Breast epithelium (tissue), 4 donors: ENCODE results near the gene COL16A1. TPM values are rescaled to one million over a fixed set of nuclear protein-coding genes. Genes with fewer than 3 reads are reported as not detected.

Source experiments
- DNase-seq, 2 donors: peaks; one replicate each; pipeline ENCODE4 v3.0.0-alpha.2; 2019; ENCODE audit warnings: low spot score in 2 of 2
- H3K27ac ChIP-seq, 2 donors: fragments of 200-600 bp; sonication (generic) in 1 of 2; one replicate each; pipeline ENCODE4 v1.5.1; 2016 to 2019; ENCODE audit warnings: mild to moderate bottlenecking in 1 of 2
- H3K27me3 ChIP-seq, 2 donors: fragments of 200-600 bp; sonication (generic) in 1 of 2; one replicate each; pipeline versions ENCODE4 v1.5.1 to v1.6.0; 2017 to 2019; ENCODE audit warnings: control low read depth in 1 of 2, mild to moderate bottlenecking in 1 of 2
- H3K36me3 ChIP-seq: fragments of 200-600 bp; one replicate; pipeline ENCODE4 v1.5.1; 2019
- H3K4me1 ChIP-seq, 2 donors: fragments of 200-600 bp; sonication (generic); one replicate each; pipeline ENCODE4 v1.5.1; 2016 to 2019; ENCODE audit warnings: control low read depth in 1 of 2
- H3K4me3 ChIP-seq, 3 donors: fragments of 200-600 bp; sonication (generic); 1 replicate in 2 of 3; 2 replicates in 1 of 3; pipeline ENCODE4 v1.5.1; 2016 to 2019; ENCODE audit warnings: mild to moderate bottlenecking in 3 of 3, moderate library complexity in 2 of 3
- H3K9me3 ChIP-seq, 2 donors: fragments of 200-600 bp; sonication (generic) in 1 of 2; one replicate each; pipeline ENCODE4 v1.5.1; 2016 to 2019; ENCODE audit warnings: control low read depth in 1 of 2
- CTCF ChIP-seq, 3 donors: fragments of 450-650 bp; IDR thresholded peaks; one replicate each; pipeline ENCODE4 v1.5.1; 2016 to 2017; ENCODE audit warnings: antibody characterized with exemption in 3 of 3, mild to moderate bottlenecking in 3 of 3, moderate library complexity in 3 of 3
- POLR2A ChIP-seq: fragments of 450-650 bp; IDR thresholded peaks from one replicate; pipeline ENCODE4 v1.6.1; 2016; ENCODE audit warnings: antibody characterized with exemption, mild to moderate bottlenecking, moderate library complexity
- POLR2AphosphoS5 ChIP-seq, 3 donors: sonication (generic); formaldehyde crosslinking; IDR thresholded peaks; one replicate each; pipeline ENCODE4 v1.6.1; 2017; ENCODE audit warnings: antibody characterized with exemption in 3 of 3
- intact Hi-C: fragments of 100-400 bp; cut with DNase I; formaldehyde crosslinking; loops from one replicate; pipeline ENCODE4 v1.15.1; 2023; ENCODE audit warnings: low total_unique reads
- total RNA-seq, 3 donors: library from RNA; depleted of rRNA; stranded (reverse); fragments of >200 nt; gene quantifications; one replicate each; pipeline ENCODE4 v1.1.0, GENCODE V29; 2016

The COL16A1 gene
- total RNA-seq, 3 donors from 2014 or later, result 55.2 to 79.5 (median 58.7) TPM

GRCh38 chr1:31674626-31675025 is 29.2 kb downstream of the COL16A1 start:
- intact Hi-C loops, result loop anchor here (10.0 kb wide), 1 partner anchor 290 kb away; no protein-coding TSS in a partner anchor
- Histone ChIP-seq H3K4me1 (peaks cover 3 to 4% of the 10 kb centered on the region in 2 donors), H3K4me3 (no peak overlapping the region), H3K9me3 (no peaks in the 10 kb centered on the region), H3K27ac (no peak overlapping the region), H3K36me3 (no peaks in the 10 kb centered on the region), H3K27me3 (no peaks in the 10 kb centered on the region)
- no peak for DNase-seq
- TF ChIP-seq CTCF (IDR thresholded peaks at IDR 0.05), result no peak

DNA sequence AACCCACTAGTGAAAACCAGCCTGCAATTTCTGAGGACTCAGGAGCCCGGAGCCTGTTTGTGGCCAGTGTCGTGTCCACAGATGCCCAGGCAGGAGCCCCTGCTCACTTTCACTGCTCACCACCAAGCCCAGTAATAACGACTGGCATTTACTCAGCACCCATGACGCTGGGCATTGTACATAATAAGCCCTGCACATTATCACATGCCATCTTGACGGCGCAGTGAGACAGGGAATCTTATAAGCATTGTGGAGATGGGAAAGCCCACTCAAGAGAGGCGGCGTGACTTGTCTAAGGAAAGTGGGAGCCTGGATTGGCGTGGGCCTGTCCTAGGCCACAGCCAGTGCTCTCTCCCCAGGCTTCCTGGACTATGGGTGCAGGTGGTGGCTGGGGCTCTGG is 30.4 kb downstream of the COL16A1 start:
- H3K4me1 ChIP-seq, result peaks cover 7 to 9% of the 10 kb centered on the region in 2 donors
- H3K9me3 ChIP-seq, result no peaks in the 10 kb centered on the region
- no peaks in the 10 kb centered on the region for H3K27me3 ChIP-seq
- TF ChIP-seq POLR2AphosphoS5 (IDR thresholded peaks at IDR 0.05) (no peak), POLR2A (no peak), CTCF (IDR thresholded peaks at IDR 0.05) (no peak)
- DNase-seq, result no peak
- peak overlapping the region in 1 of 2 donors; percentile 43 for H3K27ac ChIP-seq
- H3K36me3 ChIP-seq, result no peaks in the 10 kb centered on the region
- intact Hi-C loops, result loop anchor here (10.0 kb wide), 1 partner anchor 291 kb away; no protein-coding TSS in a partner anchor
- H3K4me3 ChIP-seq, result no peak overlapping the region

GRCh38 chr1:31672986-31673385 is 30.8 kb downstream of the COL16A1 start:
- TF ChIP-seq POLR2A, result no peak
- TF ChIP-seq POLR2AphosphoS5 (IDR thresholded peaks at IDR 0.05), result no peak
- no peak for TF ChIP-seq CTCF (IDR thresholded peaks at IDR 0.05)
- no peaks in the 10 kb centered on the region for H3K36me3 ChIP-seq
- H3K4me3 ChIP-seq, result no peak overlapping the region
- no peaks in the 10 kb centered on the region for H3K9me3 ChIP-seq
- peak overlapping the region in 1 of 2 donors; percentile 43 for H3K27ac ChIP-seq
- H3K4me1 ChIP-seq, result peaks cover 7 to 9% of the 10 kb centered on the region in 2 donors
- intact Hi-C loops, result loop anchor here (10.0 kb wide), 1 partner anchor 292 kb away; no protein-coding TSS in a partner anchor
- no peaks in the 10 kb centered on the region for H3K27me3 ChIP-seq
- no peak for DNase-seq

DNA sequence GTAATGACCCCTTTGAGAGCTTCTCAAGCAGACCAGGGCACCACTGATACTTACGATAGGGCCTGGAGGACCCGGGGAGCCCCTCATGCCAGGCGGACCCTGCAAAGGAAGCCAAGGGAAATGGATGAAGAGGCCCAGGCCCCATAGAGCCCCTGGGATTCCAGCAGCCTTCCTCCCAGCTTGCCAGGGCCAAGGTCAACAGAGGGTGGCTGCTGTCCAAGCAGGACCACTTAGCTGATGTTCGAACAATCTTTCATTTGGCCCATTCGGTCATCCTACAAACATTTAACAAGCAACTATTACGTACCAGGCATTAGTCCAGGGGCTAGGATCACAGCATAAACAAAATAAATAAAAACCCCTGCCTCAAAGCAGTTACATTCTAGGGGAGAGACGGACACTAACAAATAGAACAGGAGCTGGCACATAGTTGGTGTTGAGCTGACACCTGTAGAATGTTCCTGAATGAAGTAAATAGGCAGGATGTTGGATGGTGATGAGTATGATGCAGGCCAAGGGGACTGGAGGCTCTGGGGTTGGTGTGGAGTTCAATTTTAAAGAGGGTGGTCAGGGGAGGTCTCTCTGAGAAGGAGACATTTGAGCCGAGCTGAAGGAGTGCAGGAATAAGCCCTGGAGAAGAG is 32.1 kb downstream of the COL16A1 start:
- peak overlapping the region in 1 of 2 donors; percentile 86 for H3K27ac ChIP-seq

More for the DNA sequence above, 32.1 kb downstream of the COL16A1 start:
- Histone ChIP-seq H3K36me3 (no peaks in the 10 kb centered on the region), H3K9me3 (no peaks in the 10 kb centered on the region), H3K27me3 (no peaks in the 10 kb centered on the region), H3K4me1 (peaks cover 7 to 16% of the 10 kb centered on the region in 2 donors), H3K4me3 (no peak overlapping the region)
- intact Hi-C loops, result loop anchor here (10.0 kb wide), 1 partner anchor 293 kb away; no protein-coding TSS in a partner anchor
- DNase-seq, result no peak
- TF ChIP-seq CTCF (IDR thresholded peaks at IDR 0.05) (no peak), POLR2AphosphoS5 (IDR thresholded peaks at IDR 0.05) (no peak), POLR2A (no peak)
